Measurements from ENCODE around the gene NME4. TPM values are rescaled to one million over a fixed set of nuclear protein-coding genes. Genes with fewer than 3 reads are reported as not detected.

NME4 gene
- total and polyA plus RNA-seq, 12 donors = 48.1 to 97.2 (median 75.4) TPM

- H3K27ac ChIP-seq = peak overlapping the region in 7 of 10 donors; percentile 7 to 91 (median 50)
- peaks cover 0 to 8% (median 0%) of the 10 kb centered on the region in 9 donors for H3K36me3 ChIP-seq
- no peaks in the 10 kb centered on the region for H3K9me3 ChIP-seq
- H3K4me3 ChIP-seq = peak overlapping the region; percentile 52 to 82 (median 74)
- TF ChIP-seq CTCF (IDR thresholded peaks at IDR 0.05) = no peak
- H3K4me1 ChIP-seq = peaks cover 0 to 59% (median 37%) of the 10 kb centered on the region in 9 donors
- no peak for ATAC-seq
- H3K27me3 ChIP-seq = peaks cover 0 to 6% (median 0%) of the 10 kb centered on the region in 7 donors
- peak; percentile 14 to 29 for DNase-seq
- intact Hi-C loops (cut with DNase I) = loop anchor here in 4 of 10 donors (5.0 to 10.0 kb wide), 4 partner anchors 46 to 158 kb away; partner anchors contain the start of gene CAPN15 (in 1 of the 4)
- WGBS, 2 donors = 0 to 1% methylated on average over 67 to 96 of the region's 97 CpGs
Measured at GRCh38 chr16:426115-426905, 29.3 kb downstream of the NME4 start.

GRCh38 chr16:426906-427249, 29.9 kb downstream of the NME4 start:
- peaks cover 0 to 59% (median 37%) of the 10 kb centered on the region in 9 donors for H3K4me1 ChIP-seq
- ATAC-seq = no peak
- peaks cover 0 to 8% (median 0%) of the 10 kb centered on the region in 9 donors for H3K36me3 ChIP-seq
- peaks cover 0 to 6% (median 0%) of the 10 kb centered on the region in 7 donors for H3K27me3 ChIP-seq
- H3K9me3 ChIP-seq = no peaks in the 10 kb centered on the region
- no peak for DNase-seq
- 8 to 12% methylated on average over 13 of the region's 13 CpGs for WGBS, 2 donors
- intact Hi-C loops (cut with DNase I) = loop anchor here in 4 of 10 donors (5.0 to 10.0 kb wide), 4 partner anchors 45 to 158 kb away; partner anchors contain the start of gene CAPN15 (in 1 of the 4)
- no peak for TF ChIP-seq CTCF (IDR thresholded peaks at IDR 0.05)
- peak overlapping the region in 6 of 10 donors; percentile 7 to 66 (median 47) for H3K27ac ChIP-seq
- H3K4me3 ChIP-seq = peak overlapping the region; percentile 52 to 82 (median 74)

GRCh38 chr16:427250-427649, 30.3 kb downstream of the NME4 start:
- ATAC-seq (no peak), DNase-seq (no peak)
- 42 to 51% methylated on average over 10 of the region's 10 CpGs for WGBS, 2 donors
- TF ChIP-seq CTCF (IDR thresholded peaks at IDR 0.05) = no peak
- Histone ChIP-seq H3K4me1 (peaks cover 0 to 59% (median 37%) of the 10 kb centered on the region in 9 donors), H3K27ac (peak overlapping the region in 2 of 10 donors; percentile 7 to 43), H3K9me3 (no peaks in the 10 kb centered on the region), H3K36me3 (peaks cover 0 to 8% (median 0%) of the 10 kb centered on the region in 9 donors), H3K27me3 (peaks cover 0 to 6% (median 0%) of the 10 kb centered on the region in 7 donors), H3K4me3 (peak overlapping the region in 9 of 10 donors; percentile 52 to 82 (median 75))
- intact Hi-C loops (cut with DNase I) = loop anchor here in 4 of 10 donors (5.0 to 10.0 kb wide), 4 partner anchors 45 to 158 kb away; partner anchors contain the start of gene CAPN15 (in 1 of the 4)

- 97 to 99% methylated on average over 7 of the region's 7 CpGs for WGBS, 2 donors
- Histone ChIP-seq H3K9me3 (no peaks in the 10 kb centered on the region), H3K4me3 (no peak overlapping the region), H3K27me3 (peaks cover 0 to 6% (median 0%) of the 10 kb centered on the region in 7 donors), H3K4me1 (peaks cover 0 to 39% (median 22%) of the 10 kb centered on the region in 9 donors), H3K36me3 (peaks cover 0 to 29% (median 0%) of the 10 kb centered on the region in 9 donors), H3K27ac (no peak overlapping the region)
- intact Hi-C loops (cut with DNase I) = loop anchor here in 1 of 10 donors (1.0 kb wide), 1 partner anchor 35 kb away; no protein-coding TSS in a partner anchor
- no peak for ATAC-seq
- TF ChIP-seq CTCF (IDR thresholded peaks at IDR 0.05) = no peak
- no peak for DNase-seq
Measured at GRCh38 chr16:430904-431303, 33.9 kb downstream of the NME4 start.
